GM18861 (cell line): ENCODE measurements around the gene FHIT.
"Not testable (repeated sequence)": the region's sequence is repeated elsewhere in the genome, so short reads cannot be mapped to it uniquely, and the experiment has no call there.

Experiments
- ATAC-seq: cut with Tn5 transposase; IDR thresholded peaks from one replicate; pipeline ENCODE4 v1.9.1; 2021; ENCODE audit not compliant: unreplicated experiment

The FHIT gene

DNA sequence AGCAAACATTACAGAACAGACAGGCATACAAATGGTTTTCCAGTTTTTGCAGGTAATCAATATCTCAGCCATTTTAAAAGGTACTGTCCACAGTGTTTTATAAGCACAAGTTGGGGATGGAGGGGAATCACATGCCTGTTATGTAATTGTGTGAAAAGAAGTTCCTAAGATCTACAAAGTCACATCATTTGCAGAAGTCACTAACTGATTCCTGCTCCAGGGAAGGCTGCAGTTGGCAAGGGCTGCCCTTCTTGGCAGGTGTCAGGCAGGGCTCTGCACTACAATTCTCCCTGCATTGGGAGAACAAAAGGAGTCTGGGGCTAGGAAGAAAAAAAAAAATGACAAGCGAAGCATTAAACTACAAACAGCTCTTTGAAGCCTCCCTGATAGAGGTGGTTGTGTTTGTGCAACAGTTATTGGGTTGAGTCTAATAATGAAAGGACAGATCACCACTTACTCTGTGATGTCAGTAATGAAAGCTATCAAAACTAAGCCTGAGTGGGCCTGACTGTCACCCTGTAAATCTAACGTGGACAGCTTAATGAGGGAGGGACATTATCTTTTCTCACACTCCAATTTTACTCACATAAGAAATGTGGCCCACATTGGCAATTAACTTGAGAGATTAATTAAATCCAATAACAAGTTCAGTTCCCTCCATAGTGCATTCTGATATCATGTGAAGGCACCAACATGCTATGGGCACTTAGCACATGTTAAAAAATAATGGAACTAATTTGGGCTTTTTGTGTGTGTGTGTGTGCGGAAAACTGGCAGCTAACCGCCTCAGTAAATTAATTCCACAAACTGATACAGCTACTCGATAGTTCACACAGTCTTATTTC is 242.9 kb downstream of the FHIT start:
- no peak for ATAC-seq

DNA sequence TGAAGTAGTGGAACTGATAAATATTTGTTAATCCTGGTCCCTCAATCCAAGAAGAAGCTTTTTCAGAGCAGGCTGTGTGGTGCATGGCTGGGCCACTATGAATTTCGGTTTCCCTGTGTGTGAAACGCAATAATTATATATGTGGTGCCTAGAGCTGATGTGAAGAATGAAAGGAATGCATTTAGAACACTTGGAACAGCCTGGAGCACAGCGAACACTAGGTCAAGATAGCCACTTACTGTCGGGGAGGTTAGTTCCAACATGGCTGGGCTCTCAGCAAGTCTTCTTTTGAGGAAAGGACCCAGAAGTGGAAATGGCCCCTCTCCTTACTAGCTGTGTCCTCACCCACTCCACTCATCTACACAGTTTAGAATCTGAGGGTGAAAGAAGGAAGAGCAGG is 245.7 kb downstream of the FHIT start:
- no peak for ATAC-seq

DNA sequence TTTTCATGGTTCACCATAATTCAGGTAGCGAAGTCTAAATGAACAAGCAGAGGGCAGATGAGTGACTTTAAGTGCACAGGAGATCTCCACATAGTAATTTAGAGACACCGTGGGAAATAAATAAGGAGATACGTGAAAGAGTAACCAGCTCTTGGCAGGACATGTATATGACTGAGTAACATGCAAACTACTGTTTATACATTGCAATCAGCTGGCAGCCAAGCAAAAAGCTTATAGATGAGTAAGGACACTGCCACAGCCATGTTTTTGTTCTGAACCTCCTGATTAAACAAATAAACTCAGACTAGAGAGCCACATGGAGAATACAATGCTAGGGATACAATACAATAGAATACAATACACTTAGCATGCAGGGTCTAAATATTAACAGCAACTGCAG is 252.4 kb downstream of the FHIT start:
- ATAC-seq, result no peak

DNA sequence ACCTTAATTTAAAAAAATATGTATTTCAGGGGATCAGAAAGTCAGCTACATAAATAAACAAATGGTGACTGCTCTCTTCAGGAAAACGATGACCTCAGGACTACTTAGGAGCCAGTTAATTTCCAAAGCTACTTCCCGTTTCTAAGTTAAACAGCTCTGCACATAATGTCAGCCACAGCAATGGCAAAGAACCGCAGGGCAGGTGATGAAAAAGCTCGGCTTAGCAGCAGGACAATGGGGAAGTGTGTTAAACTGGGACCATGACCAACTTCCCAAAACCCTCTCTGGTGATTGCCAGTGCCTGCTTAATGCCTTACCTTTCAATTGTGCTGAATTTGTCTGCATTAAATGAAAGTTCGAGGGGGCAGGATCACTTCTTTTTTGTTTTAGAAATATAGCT is 258.9 kb downstream of the FHIT start:
- no peak for ATAC-seq

DNA sequence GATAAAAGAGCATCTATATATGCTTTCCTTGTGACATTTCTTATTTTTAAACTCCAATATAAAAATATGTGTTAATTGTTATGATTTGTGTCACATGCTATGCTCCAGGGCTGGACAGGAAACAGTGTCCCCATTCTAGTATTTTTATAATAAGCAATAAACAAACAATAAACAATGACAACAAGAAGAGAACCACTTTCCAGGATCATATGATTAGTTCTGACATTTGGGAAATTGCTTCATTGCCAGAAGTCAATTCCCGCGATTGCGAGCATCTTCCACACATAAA is 260.9 kb downstream of the FHIT start:
- no peak for ATAC-seq

DNA sequence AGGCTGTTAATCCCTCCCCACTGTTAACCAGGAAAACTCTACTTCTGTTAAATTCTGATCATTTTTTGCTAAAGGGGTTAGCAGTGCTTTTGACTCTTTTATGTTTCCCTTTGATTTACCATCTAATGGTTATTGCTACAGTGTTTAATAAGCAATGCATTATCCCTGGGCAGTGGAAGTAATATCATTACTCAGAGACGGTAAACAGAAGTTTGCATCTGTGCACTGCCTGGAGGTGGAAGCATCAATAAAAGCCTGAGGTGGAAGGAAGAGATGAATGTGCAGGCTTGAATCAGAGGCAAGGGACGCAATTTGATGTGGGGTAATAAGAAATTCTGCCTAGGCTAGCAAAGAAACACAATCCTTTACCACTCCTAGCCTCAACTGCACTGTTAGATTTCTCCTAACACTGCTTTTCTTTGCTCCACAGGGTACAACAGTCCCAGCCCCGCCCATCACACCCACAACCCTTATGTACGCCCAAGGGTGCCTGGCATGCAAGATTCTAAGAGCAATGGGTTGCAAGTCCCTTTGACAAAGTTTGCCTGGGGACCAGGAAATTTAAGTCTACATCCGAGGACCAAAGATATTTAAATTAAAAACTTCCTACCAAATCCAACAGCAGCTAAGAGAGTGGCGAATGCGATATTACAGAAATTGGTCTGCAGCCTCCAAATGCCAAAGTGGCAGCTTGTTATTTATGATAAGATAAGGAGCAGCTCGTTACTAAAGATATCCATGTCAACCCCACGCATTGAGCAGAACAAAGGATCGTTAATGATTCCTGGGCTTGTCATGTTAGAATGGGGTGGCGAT is 261.4 kb downstream of the FHIT start:
- no peak for ATAC-seq

DNA sequence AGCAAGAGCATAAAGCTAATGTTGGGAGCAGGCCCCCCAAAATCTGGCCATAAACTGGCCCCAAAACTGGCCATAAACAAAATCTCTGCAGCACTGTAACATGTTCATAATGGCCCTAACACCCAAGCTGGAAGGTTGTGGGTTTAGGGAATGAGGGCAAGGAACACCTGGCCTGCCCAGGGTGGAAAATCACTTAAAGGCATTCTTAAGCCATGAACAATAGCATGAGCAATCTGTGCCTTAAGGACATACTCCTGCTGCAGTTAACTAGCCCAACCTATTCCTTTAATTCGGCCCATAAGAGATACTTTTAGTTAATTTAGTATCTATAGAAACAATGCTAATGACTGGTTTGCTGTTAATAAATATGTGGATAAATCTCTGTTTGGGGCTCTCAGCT is 264.1 kb downstream of the FHIT start:
- not testable (repeated sequence) for ATAC-seq

DNA sequence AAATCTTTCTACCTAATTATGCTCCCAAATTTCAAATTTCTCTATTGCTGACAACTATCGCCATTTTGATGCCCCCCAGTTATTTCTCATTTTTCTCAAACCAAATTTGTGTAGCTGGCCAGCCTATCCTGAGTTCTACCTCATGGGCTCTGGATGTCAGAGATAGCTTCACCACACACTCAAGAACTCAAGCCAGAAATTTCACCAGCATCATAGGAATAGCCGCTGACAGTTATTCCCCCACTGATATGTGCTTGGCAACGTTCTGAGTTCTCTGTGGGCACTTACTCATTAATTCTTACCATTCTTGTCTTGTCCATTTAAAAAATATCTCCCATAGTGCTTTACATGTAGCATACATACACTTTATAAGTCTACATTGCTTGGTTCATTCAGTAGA is 264.7 kb downstream of the FHIT start:
- ATAC-seq, result no peak

DNA sequence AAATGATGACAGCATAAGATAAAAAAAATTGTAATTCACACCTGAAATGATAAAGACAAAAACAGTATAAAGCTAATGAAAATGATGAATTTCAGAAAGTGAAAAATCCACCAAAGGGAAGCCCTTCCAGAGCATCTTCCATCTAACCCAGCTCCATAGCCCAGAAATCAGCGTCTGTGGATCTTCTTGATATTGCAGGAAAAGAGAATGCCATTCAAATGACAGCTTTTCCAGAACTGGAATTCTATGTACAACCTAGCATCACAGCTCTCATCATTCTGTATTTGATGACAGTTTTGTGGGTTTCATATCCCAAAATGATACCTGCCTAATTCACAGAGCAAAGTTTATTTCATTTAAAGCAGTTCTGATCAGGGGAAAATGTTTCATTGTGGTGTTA is 267.3 kb downstream of the FHIT start:
- ATAC-seq, result no peak

DNA sequence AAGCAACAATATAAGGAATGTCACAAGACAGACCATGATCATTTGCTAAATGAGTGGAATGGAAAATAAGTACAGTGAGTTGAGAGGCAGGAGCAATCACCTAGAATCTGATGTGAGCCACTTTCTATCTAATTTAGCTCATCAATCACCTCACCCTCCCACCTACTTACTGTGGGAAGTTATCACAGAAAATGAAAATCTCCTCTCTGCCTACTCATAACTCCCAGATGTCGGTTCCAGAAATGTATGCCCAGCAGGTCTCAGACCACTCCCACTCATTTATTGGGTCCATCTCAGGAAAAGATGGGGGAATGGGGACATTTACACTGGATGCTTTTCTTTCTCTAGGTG is 270.9 kb downstream of the FHIT start:
- no peak for ATAC-seq

DNA sequence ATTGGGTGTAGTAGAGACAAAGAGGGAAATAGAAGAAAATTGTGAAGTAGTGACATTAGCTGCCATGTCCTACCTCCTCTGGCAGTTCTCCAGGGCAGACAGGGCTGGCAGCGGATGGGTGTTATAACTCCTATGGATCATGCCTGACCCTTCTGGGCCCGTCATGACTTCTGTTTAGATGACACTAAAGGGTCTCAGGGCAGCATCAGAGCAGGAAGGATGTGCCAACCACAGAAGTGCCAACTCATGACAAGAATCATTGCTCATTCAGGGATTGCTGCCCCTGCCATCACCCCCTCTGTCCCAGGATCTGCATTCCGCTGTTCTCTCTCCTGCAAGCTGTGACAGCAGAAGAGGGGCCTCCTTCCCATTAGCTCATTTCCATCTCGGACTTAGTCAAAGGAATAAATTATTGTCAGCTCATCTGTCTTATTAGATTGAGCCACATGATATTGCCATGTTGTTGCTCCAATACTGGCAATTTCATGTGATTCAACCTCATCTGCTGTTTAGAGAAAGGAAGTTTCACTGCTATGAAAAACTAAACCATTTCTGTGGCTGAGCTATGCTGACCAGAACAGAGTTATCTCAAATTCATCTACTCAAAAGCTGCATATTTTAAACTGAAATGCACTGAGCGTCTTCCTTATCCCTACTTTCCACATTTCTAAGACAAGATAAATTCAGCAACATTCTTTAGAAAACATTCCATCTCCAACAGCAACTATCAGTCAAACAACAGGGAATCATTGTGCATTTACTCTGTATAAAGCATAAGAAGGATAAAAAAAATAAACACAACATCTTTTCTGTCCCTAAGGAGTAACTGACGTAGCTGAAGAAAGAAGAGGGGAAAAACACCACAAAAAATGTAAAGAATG is 271.6 kb downstream of the FHIT start:
- no peak for ATAC-seq

DNA sequence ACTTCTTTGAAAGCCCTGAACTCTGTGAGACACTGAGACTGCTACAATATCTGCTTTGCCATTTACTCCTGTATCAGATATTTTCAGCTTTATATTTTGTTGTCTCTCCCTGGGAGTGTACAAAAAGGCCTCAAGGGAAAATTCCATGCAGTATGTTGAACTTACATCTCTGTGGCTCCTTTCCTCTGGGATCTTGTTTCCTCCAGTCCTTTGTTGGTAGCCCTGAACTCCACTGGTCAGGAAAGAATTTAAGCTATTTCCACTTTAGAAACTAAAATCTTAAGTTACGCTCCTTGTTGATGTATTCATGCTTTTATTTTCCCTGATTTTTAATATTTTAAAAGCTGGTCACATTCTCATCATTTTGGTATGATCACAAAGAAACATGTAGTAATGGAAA is 277.9 kb downstream of the FHIT start:
- no peak for ATAC-seq

DNA sequence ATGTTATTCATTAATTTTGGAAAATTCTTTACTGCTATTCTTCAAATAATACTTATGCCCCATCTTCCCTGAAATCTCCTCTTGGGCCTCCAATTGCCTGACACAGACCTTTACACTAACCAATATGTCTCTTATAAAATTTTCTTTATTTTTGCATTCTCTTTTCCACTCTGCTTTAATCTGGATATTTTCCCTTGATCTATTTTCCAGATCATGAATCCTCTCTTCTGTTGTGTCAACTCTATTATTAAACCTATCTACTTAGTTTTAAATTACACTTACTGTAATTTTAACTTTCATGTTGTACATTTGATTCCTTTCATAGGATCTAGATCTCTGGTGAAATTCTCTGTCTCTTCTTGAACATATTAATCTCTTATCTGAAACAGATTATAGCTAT is 278.7 kb downstream of the FHIT start:
- ATAC-seq, result no peak

DNA sequence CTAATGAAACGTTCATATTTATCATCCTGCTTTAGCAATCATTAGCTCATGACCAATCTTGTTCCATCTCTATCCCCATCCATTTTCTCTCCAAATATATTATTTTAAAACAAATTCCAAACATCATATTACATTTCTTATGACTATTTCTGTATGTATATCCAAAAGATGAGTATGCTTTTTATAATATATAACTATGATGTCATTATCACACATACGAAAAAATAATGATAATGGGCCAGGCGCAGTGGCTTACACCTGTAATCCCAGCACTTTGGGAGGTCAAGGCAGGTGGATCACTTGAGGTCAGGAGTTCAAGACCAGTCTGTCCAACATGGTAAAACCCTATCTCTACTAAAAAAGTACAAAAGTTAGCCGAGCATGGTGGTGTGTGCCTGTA is 280.4 kb downstream of the FHIT start:
- no peak for ATAC-seq

DNA sequence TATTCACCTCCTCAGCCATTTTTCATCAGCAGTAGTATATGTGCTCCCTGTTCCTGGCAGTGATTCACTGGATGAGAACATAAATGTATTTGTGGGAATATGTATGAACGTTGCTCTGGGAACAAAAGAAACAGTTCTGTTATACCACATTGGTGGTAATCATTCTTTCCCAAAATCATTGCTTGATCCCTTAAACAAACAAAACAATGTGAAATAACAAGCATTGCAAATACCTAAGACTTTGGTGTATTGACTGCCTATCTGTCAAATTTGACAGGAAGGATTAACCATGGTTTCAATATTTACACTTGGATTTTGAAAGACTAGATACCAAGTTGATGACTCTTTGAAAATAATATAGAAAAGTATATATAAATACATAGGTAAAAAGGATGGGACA is 284.1 kb downstream of the FHIT start:
- no peak for ATAC-seq

DNA sequence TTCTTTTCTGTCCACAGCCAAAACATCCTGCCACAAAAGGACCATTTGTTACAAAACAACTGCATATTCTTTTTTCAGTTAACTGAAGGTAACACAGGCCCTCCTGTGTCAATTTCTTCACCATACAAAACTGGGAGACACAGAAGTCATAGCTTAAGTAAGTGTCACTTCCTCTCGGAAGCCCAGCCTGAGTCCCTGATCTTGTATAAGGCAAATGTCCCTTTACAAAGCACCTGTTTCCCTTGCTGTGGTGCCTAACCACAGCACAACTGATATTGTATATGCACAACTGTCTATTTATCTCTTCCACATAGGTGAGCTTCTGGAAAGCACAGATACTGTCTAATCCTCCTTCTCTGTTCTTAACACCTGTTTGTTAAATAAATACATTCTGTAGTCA is 293.7 kb downstream of the FHIT start:
- ATAC-seq, result no peak

DNA sequence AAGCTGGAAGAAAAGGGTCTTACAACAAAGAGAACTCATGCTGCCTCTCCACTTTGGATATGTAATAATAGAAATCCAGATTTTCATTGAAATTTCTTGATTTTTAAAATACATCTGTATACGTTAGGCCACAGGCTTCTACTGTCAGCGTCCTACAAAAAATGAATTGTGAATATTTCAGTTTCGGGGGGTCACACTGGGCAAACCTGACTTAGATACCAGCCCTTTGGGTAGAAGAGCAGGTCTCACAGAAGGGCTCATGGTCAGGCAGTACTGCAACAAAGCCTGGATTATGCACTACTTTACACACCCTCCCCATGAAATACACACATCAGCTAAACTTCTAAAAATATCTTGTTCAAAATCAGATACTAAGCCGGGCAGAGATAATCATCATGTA is 294.5 kb downstream of the FHIT start:
- no peak for ATAC-seq

DNA sequence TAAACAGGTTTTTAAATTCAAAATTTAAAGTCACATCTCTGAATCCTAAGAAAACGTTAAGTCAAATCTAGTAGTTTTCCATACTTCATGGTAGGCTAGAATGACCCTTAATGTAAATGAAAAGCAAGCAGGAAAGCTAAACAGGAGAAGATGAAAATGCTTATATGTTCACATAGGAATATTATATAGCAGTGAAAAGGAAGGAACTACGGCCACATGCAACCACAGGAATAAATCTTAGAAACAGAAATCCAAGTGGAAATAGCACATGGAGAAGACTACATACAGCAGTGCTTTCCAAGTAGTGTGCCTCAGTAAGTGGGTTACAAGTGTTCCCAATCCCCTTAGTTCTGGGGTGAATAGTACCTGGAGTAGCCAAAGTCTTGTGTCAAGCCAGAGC is 296.2 kb downstream of the FHIT start:
- ATAC-seq, result no peak

DNA sequence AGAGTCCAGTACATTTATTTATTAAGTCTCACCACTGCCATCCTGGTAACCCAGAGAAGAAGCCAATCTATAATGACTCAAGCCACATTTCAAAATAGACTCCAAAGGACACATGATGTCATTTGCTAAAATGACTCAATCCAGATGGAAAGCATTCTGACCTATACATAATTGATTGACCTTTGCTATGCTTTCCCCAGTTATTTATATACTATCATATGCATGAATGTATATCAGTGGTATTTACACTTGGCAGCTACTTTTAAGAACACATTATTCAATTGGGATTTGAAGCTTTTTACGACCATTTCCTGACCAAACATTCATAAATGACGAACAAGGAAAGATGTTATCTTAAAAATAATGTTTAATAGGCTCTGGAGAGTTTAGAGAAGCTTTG is 297.2 kb downstream of the FHIT start:
- no peak for ATAC-seq

DNA sequence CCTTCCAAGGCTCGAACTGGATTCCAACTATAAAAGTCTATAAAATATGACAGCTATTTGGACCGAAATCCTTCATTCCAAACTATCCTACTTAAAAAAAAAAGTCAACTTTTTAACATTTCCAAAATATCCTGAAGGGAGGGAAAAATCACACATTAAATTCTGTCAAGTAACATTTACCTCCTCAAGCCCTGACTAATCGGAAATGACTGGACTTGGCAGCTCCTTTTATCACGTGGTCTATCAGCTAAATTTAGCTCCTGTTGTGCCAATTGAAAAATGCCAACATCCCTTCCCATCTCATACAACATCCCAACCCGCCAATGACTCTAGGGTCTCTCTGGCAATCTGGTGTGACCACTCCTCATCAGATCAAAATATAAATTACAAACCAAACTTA is 297.9 kb downstream of the FHIT start:
- ATAC-seq, result no peak

DNA sequence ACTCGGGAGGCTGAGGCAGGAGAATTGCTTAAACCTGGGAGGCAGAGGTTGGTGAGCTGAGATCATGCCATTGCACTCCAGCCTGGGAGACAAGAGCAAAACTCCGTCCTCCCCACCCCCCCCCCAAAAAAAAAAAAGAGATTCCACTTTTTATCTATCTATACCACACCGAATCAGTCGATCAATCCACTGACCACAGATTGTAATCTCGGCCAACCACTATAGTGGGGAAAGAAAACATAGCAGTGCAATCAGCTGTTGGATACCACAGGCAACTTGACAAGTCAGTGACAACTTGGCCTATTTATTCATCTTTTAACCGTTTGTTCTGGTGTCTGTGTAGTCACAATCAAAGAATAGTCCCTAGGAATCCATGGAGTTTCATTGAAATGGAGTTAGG is 299.2 kb downstream of the FHIT start:
- no peak for ATAC-seq

DNA sequence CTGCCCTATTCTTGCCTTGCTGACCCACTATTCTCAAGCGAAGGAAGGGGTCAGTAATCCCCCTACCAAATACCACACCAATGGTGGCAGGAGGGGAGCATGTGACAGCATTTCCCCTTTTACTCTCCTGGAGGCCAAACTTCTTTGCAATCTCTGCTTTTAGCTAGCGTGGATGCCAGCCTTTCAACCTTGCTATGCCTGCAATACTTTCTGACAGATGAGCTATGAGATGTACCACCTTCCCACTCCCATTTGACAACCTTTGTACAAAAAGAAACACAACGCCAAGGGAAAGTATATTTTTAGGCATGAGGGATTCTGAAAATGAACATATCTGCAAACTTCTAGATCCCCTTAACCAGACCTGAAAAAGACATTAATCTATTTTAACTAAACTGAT is 302.1 kb downstream of the FHIT start:
- no peak for ATAC-seq
